Neuron (in vitro differentiated cells): ENCODE measurements around the gene TMPRSS9.
"Not testable (repeated sequence)": the region's sequence is repeated elsewhere in the genome, so short reads cannot be mapped to it uniquely, and the experiment has no call there.

ENCODE experiments used
- H2AFZ ChIP-seq: one replicate; pipeline ENCODE4 v1.6.1; 2013; ENCODE audit warnings: low read depth, mild to moderate bottlenecking, inconsistent platforms, low read length, moderate library complexity
- H3K27me3 ChIP-seq: one replicate; pipeline ENCODE4 v1.6.1; 2013; ENCODE audit warnings: low read length; ENCODE audit not compliant: insufficient read depth
- H3K36me3 ChIP-seq: one replicate; pipeline ENCODE4 v1.6.1; 2013; ENCODE audit warnings: low read length; ENCODE audit not compliant: insufficient read depth
- H3K4me1 ChIP-seq: one replicate; pipeline ENCODE4 v1.6.1; 2013; ENCODE audit warnings: low read length; ENCODE audit not compliant: insufficient read depth
- H3K4me3 ChIP-seq: 2 replicates; pipeline ENCODE4 v1.5.1; 2013; ENCODE audit warnings: mild to moderate bottlenecking, low read length, moderate library complexity
- H3K9me3 ChIP-seq: one replicate; pipeline ENCODE4 v1.6.1; 2013; ENCODE audit warnings: low read length

The TMPRSS9 gene

DNA sequence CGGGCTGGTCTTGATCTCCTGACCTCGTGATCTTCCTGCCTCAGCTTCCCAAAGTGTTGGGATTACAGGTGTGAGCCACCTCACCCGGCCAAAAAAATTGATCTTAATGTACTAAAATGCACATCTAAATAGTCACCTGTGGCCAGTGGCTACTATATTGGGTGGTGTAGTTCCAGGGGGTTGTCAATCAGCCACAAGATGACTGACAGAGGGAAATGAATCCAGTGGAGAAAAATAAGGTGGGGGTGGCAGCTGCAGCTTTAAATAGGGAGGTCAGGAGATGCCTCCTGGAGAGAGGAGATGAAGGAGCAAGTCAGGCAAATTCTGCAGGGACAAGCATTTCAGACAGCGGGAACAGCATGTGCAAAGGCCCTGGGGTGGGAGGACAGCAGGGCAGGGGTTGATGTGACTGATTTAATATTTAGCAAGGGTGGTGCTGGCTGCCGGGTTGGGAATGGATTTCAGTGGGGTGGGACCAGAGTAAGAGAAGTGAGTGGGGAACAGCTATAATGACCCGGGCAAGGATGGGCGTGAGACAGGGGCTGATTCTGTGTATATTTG lies 49.4 kb downstream of the TMPRSS9 start:
- H3K4me3 ChIP-seq: no peak overlapping the region

DNA sequence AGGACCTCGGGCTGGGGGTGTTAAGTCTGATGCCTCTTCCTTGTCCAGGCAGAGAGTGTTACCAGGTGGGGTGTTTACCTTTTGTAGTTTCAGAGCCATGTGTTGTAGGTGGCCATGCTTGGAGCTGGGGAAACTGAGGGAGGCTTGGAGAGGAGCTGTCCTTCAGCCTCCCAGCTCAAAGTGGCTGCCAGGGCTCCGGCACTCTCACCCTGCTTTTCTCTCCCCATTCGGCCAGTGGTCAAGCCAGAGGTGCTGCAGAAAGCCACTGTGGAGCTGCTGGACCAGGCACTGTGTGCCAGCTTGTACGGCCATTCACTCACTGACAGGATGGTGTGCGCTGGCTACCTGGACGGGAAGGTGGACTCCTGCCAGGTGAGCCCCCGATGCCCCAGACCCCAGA lies 50.0 kb downstream of the TMPRSS9 start:
- Histone ChIP-seq H3K27me3 (no peaks in the 10 kb centered on the region), H3K36me3 (no peaks in the 10 kb centered on the region), H3K9me3 (peaks cover 3% of the 10 kb centered on the region), H3K4me3 (no peak overlapping the region), H2AFZ (no peak overlapping the region), H3K4me1 (no peaks in the 10 kb centered on the region)

More for the DNA sequence above, 49.4 kb downstream of the TMPRSS9 start:
- peaks cover 3% of the 10 kb centered on the region for H3K9me3 ChIP-seq
- no peaks in the 10 kb centered on the region for H3K27me3 ChIP-seq
- H2AFZ ChIP-seq: no peak overlapping the region
- no peaks in the 10 kb centered on the region for H3K4me1 ChIP-seq
- no peaks in the 10 kb centered on the region for H3K36me3 ChIP-seq

DNA sequence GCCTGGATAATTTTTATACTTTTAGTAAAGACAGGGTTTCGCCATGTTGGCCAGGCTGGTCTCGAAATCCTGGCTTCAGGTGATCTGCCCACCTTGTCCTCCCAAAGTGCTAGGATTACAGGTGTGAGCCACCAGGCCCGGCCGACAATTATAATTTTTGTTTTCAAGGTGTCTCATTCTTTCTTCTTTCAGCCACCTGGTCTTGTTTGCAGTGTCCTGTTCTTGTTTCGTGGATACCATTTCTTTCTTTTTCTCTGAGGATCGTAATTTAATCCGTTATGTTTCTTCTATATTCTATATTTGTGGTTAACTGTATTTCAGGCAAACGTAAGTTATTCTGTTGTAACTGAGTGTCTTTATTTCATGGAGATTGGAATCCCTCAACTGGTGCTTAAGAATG lies 51.6 kb downstream of the TMPRSS9 start:
- Histone ChIP-seq H3K36me3 (peaks cover 5% of the 10 kb centered on the region), H3K27me3 (no peaks in the 10 kb centered on the region), H3K4me1 (no peaks in the 10 kb centered on the region), H2AFZ (no peak overlapping the region), H3K9me3 (peaks cover 3% of the 10 kb centered on the region), H3K4me3 (no peak overlapping the region)

DNA sequence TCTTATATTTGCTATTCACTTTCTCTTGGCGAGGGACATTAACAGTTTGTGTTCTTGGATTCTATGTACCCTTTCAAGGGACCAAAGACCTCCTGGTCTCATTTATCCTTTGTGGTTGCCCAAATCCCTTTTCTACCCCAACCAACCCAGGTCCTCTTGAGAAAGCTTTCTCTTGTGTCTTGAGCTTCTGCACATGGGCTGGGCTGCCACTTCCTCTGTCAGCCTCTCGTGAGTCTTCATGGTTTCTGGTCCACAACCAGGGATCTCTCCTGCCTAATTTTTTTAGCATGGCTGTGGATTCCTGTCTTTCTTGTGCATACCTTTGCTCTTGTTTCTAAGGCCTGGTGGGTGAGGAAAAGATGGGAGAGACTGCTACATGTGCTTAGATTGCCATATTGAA lies 52.4 kb downstream of the TMPRSS9 start:
- Histone ChIP-seq H3K4me3 (no peak overlapping the region), H3K27me3 (no peaks in the 10 kb centered on the region), H3K4me1 (no peaks in the 10 kb centered on the region), H3K36me3 (peaks cover 7% of the 10 kb centered on the region), H2AFZ (no peak overlapping the region), H3K9me3 (peaks cover 3% of the 10 kb centered on the region)

DNA sequence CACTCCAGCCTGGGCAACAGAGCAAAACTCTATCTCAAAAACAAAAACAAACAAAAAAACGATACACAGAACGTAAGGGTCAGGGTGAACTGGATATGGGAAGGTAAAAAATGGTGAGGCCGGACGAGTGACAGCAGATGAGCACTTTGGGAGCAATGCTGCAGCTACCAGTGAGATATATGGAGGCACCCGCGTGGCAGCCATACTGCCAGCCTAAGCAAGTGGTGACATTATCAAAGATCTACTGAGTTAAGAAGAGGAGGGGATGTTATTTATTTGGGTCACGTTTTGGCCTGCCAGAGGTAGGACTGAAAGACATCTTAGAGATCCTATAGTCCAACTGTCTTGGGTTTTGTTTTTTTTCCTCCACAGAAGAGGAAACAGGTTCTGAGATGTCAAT lies 53.1 kb downstream of the TMPRSS9 start:
- H3K27me3 ChIP-seq: no peaks in the 10 kb centered on the region
- H3K9me3 ChIP-seq: peaks cover 3% of the 10 kb centered on the region

DNA sequence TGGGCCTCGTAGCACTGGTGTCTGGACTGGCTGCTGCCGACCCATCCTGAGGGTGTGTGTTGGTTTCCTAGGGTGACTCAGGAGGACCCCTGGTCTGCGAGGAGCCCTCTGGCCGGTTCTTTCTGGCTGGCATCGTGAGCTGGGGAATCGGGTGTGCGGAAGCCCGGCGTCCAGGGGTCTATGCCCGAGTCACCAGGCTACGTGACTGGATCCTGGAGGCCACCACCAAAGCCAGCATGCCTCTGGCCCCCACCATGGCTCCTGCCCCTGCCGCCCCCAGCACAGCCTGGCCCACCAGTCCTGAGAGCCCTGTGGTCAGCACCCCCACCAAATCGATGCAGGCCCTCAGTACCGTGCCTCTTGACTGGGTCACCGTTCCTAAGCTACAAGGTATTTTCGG lies 53.6 kb downstream of the TMPRSS9 start:
- Histone ChIP-seq H3K4me3 (no peak overlapping the region), H2AFZ (no peak overlapping the region), H3K36me3 (peaks cover 7% of the 10 kb centered on the region), H3K4me1 (no peaks in the 10 kb centered on the region), H3K27me3 (no peaks in the 10 kb centered on the region), H3K9me3 (peaks cover 3% of the 10 kb centered on the region)

More for the DNA sequence above, 53.1 kb downstream of the TMPRSS9 start:
- Histone ChIP-seq H3K4me1 (no peaks in the 10 kb centered on the region), H2AFZ (no peak overlapping the region), H3K4me3 (no peak overlapping the region), H3K36me3 (peaks cover 7% of the 10 kb centered on the region)

DNA sequence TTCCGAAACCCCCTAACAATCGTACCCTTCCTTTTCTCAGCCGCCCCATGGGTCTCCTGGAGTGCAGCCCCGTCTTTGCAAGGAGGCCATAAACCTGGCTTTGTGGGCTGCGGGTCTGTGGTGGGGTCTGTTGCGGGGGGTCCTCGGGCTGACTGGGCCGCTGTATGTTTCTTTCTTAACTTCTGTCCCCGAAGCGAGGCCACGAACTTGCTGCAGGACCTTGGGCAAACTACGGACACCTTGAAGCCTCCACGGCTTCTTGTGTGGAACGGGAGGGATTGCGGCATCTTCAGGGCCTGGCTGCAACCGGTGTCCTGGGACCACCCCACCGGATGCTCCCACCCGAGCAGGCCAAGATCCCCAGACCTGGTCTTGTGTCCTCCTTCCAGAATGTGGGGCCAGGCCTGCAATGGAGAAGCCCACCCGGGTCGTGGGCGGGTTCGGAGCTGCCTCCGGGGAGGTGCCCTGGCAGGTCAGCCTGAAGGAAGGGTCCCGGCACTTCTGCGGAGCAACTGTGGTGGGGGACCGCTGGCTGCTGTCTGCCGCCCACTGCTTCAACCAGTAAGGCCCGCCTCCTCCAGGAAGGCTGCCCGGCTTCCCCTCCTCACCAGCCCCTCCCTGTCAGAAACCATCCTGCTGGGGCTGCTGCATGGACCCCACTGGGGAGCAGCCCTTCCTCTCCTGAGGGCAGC lies 55.4 kb downstream of the TMPRSS9 start:
- H2AFZ ChIP-seq: no peak overlapping the region
- no peaks in the 10 kb centered on the region for H3K4me1 ChIP-seq
- H3K36me3 ChIP-seq: peaks cover 7% of the 10 kb centered on the region
- no peak overlapping the region for H3K4me3 ChIP-seq
- H3K27me3 ChIP-seq: no peaks in the 10 kb centered on the region
- no peaks in the 10 kb centered on the region for H3K9me3 ChIP-seq

DNA sequence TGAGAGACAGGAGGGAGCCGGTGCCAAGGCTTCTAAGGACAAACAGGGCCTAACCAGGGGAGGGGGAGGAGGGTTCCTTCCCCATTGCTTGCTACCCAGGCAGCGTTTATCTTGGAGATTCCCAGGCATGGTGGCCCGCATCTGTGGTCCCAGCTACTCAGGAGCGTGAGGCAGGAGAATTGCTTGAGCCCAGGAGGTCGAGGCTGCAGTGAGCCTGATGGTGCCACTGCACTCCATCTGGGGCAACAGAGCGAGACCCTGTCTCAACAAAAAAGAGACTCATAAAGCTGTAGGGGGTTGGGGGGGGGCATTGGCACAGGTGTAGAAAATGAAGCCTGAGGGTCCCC lies 55.9 kb downstream of the TMPRSS9 start:
- Histone ChIP-seq H3K36me3 (peaks cover 7% of the 10 kb centered on the region), H3K27me3 (no peaks in the 10 kb centered on the region), H3K9me3 (no peaks in the 10 kb centered on the region), H3K4me1 (no peaks in the 10 kb centered on the region), H3K4me3 (no peak overlapping the region), H2AFZ (no peak overlapping the region)

DNA sequence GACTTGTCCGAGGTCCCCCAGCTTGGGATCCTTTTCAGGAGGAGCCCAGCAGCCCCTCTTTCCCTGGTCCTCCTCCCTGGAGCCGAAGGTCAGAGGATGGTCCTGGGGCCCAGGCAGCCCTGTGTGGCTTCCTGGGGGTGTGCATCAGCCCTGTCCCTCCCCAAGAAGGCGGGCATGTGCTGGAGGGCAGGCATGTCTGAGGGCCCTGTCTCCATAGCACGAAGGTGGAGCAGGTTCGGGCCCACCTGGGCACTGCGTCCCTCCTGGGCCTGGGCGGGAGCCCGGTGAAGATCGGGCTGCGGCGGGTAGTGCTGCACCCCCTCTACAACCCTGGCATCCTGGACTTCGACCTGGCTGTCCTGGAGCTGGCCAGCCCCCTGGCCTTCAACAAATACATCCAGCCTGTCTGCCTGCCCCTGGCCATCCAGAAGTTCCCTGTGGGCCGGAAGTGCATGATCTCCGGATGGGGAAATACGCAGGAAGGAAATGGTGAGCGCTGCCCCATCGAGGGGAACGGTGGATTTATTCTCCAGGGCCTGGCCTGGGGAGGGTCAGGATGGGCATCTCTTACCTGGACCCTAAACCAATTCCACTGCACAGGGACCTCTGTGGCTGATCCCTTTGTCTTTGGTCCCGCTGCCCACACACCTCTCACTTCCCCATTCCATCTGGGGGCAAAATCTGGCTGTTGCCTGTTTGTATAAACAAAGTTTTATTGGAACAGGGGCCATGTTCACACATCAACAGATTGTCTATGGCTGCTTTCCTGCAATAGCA lies 56.4 kb downstream of the TMPRSS9 start:
- Histone ChIP-seq H3K4me3 (no peak overlapping the region), H2AFZ (no peak overlapping the region)

DNA sequence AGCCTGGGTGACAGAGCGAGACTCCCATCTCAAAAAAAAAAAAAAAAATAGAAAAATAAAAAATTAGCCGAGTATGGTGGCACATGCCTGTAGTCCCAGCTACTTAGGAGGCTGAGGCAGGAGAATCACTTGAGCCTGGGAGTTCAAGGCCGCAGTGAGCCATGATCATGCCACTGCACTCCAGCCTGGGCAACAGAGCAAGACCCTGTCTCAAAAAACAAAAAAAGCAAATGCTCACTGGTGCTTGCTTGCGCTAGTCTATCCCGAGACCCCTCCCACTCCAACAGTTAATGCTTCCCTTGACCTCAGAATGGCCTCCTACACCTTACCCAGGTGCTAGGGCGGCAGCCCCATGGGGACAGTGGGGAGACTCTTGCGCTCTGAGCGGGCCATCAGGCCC lies 57.4 kb downstream of the TMPRSS9 start:
- not testable (repeated sequence) for H3K9me3 ChIP-seq, H2AFZ ChIP-seq, H3K36me3 ChIP-seq, H3K27me3 ChIP-seq, H3K4me1 ChIP-seq, H3K4me3 ChIP-seq

More for the DNA sequence above, 56.4 kb downstream of the TMPRSS9 start:
- Histone ChIP-seq H3K36me3 (peaks cover 7% of the 10 kb centered on the region), H3K27me3 (no peaks in the 10 kb centered on the region), H3K9me3 (no peaks in the 10 kb centered on the region), H3K4me1 (no peaks in the 10 kb centered on the region)

DNA sequence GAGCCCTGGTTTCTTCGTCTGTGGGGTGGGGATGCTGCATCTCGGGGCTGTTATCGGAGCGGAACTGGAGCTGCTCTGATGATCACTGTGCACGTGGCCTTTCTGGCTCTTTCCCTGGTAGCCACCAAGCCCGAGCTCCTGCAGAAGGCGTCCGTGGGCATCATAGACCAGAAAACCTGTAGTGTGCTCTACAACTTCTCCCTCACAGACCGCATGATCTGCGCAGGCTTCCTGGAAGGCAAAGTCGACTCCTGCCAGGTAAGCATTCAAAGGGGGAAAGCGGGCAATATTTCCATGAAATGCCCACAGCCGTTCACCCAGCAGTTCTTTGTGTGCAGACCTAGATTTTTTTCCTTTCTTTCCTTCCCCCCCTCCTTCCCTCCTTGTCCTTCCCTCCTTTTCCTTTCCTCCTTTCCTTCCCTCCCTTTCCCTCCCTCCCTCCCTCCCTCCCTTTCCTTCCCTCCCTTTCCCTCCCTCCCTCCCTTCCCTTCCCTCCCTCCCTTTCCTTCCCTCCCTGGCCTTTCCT lies 57.9 kb downstream of the TMPRSS9 start:
- H3K27me3 ChIP-seq: no peaks in the 10 kb centered on the region
- H3K9me3 ChIP-seq: no peaks in the 10 kb centered on the region
- H3K36me3 ChIP-seq: peaks cover 7% of the 10 kb centered on the region
- H3K4me3 ChIP-seq: no peak overlapping the region
- no peak overlapping the region for H2AFZ ChIP-seq
- no peaks in the 10 kb centered on the region for H3K4me1 ChIP-seq

DNA sequence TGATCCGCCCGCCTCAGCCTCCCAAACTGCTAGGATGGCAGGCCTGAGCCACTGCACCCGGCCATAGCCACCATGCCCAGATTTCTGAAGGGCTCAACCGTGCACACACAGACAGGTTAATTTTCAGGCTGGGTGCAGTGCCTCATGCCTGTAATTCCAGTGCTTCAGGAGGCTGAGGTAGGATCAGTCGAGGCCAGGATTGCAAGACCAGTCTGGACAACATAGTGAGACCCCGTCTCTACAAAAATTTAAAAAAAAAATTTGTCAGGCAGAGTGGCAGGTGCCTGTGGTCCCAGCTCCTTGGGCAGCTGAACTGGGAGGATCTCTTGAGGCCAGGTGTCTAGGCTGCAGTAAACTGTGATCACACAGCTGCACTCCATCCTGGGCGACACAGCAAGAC lies 59.7 kb downstream of the TMPRSS9 start:
- Histone ChIP-seq H3K9me3 (no peaks in the 10 kb centered on the region), H3K36me3 (peaks cover 10% of the 10 kb centered on the region), H3K27me3 (no peaks in the 10 kb centered on the region), H2AFZ (no peak overlapping the region), H3K4me3 (no peak overlapping the region), H3K4me1 (no peaks in the 10 kb centered on the region)

DNA sequence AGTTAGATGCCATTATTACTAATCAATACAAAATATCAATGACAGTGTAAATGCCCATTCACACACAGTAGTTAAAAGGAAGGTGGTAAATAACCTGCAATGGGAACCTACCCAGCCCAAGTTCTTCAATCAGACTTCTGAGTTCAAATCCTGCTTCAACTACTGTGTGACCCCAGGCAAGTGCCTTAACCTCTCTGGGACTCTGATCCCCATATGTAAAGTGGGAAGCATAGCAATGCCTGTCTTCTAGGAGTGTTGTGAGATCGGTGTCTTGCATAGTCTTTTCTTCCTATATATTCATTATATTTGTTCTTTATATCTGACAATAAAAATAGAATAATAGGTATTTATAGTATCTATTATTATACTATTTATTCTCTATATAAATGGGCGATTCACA lies 60.4 kb downstream of the TMPRSS9 start:
- H3K36me3 ChIP-seq: peaks cover 10% of the 10 kb centered on the region
- H3K27me3 ChIP-seq: no peaks in the 10 kb centered on the region
- H3K4me1 ChIP-seq: no peaks in the 10 kb centered on the region
- H3K9me3 ChIP-seq: no peaks in the 10 kb centered on the region
- no peak overlapping the region for H2AFZ ChIP-seq
- H3K4me3 ChIP-seq: no peak overlapping the region
